ENCODE data around the gene ELFN1.
"Not testable (repeated sequence)": the region's sequence is repeated elsewhere in the genome, so short reads cannot be mapped to it uniquely, and the experiment has no call there.

Gene ELFN1

DNA sequence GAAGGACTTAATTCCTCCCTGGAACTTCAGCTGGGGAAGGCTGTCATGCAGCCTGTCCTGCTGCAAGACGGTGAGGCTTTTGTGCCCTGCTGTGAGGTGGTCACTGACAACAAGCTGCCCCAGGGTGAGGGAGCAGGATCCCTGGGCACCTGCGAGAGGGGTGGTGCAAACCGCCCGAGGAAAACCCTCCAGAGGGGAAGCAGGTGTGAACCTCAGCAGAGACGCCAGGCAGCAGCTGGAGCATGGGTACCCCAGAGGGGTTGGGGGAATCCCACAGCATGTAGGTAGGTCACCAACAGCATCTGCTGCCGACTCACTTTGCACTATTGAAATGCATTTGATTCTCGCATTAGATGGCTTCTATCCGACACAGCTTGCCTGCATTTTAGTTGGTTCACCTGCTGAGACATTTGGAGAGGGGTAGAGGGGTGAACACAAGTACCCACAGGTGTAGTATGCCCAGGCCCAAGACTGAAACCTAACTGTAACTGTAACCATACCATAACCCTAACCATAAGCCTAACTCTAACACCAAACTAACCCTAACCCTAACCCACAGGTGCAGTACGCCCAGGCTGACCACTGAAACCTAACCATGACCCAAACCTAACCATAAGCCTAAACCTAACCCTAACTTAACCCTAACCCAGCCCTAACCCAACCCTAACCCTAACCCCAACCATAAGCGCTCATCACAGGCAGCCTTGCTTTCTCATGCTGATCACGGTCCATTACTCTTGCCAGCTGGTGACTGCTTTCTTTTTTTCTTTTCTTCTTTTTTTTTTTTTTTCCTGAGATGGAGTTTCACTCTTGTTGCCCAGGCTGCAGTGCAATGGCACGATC, 85.9 kb downstream of the ELFN1 start:
- DNase-seq (ENCODE audit: low read depth) = no peak

DNA sequence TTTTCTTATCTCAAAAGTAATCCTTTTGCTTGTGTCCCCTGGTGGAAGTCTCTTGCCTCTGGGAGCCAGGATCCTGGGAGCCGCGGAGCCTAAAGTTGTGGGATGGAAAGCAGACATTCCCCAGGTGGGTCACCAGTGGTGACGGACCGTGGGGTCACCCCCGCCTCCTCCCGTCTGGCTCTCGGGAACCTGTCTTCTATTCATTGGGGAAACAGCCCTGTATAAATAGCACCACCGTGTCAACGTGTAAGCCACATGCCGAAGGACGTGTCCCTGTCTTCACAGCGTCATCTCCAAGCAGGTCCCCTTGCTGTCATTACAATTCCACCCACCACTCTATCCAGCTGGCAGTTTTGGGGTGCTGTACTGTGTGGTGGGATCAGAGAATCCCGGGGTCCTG, 87.5 kb downstream of the ELFN1 start:
- no peak for DNase-seq (ENCODE audit: low read depth)

DNA sequence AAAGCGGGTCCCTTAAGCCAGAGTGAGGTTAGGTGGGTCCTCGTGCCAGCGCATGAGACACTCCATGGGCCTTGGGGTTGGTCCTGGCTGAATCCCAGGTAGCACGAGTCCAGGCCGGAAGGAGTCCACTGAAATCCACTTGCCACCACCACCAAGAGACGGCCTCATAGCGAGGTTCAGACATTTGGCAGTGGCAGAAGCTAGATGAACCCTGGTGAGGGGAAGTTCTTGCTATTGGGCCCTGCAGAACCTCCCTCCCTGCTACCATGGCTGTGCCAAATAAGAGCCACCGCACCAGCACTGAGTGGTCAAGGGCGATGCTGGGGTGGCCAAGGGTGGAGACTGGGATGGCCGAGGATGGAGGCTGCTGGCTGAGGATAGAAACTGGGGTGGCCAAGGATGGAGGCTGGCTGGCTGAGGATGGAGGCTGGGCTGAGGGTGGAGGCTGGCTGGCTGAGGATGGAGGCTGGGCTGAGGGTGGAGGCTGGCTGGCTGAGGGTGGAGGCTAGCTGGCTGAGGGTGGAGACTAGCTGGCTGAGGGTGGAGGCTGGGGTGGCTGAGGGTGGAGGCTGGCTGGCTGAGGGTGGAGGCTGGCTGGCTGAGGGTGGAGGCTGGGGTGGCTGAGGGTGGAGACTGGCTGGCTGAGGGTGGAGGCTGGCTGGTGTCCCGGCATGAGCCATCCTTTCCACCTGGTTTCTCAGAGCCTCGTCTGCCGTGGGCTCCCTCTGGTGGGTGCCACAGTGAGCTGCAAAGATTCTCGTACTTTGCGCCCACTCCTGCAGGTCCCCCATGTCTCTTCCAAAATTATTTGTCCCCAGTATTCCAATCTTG, 88.2 kb downstream of the ELFN1 start:
- DNase-seq (ENCODE audit: low read depth) = no peak

DNA sequence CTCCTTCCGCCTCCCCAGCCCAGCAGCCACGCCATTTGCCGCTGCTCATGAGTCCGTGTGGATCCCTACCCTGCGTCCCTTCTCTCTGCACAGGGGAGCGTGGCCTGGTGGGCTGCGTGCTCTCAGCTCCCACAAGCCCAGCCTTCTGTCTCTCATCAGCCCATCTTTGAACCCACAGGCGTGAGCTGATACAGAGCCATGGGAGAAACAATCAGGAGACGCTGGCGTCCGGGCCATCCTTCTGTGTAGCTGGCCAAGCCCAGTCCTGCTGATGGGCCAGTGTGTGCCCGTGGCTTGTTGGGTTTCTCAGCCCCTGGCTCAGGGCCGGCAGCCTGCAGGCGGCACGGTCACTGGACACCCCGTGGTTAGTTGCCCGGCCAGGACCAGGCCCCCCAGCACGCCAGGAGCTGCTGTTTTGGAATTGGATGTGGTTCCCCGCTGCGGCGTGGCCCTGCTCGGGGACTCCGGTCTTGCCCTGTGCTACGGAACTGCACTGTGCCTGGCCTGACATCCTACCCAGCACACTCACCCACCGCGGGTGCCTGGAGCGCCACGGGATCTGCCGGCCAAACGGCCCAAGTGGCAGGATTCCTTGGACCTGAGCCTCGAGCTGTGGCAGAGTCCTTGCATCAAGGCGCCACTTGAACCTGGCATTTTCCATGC, 88.9 kb downstream of the ELFN1 start:
- no peak for DNase-seq (ENCODE audit: low read depth)

DNA sequence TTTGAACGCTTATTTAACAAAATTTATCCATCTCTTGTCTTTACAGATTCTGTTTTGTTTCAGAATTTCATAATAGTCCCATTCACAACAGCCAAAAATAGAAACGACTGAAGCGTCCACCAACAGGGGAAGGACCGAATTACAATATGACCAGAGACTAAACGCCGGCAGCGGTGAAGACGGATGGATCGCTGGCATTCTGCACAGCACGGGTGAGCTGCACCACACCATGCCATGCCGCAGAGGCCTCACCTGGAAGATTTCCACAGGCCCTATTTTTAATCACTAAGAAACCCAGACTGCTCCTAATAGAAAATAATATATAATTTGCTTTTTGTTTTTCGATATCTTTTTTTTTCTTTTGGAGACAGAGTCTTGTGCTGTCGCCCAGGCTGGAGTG, 91.0 kb downstream of the ELFN1 start:
- DNase-seq (ENCODE audit: low read depth) = no peak

DNA sequence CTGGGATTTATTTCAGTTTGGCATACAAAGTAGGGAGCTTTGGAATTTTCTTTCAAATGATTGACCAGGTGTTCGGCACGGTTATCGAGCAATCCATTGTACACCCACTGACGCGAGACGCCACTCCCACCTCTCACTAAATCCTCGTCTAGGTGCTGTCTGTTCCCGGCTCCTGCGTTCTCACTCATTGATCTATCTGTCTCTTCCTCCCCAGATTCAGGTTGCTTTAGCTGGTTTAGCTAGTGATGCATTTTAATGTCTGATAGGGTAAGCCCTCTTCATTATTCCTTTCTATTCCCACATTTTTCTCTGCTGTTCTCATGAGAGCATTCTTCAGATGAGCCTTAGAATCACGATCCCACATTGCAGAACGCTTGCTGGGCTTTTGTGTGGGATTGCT, 91.7 kb downstream of the ELFN1 start:
- no peak for DNase-seq (ENCODE audit: low read depth)

DNA sequence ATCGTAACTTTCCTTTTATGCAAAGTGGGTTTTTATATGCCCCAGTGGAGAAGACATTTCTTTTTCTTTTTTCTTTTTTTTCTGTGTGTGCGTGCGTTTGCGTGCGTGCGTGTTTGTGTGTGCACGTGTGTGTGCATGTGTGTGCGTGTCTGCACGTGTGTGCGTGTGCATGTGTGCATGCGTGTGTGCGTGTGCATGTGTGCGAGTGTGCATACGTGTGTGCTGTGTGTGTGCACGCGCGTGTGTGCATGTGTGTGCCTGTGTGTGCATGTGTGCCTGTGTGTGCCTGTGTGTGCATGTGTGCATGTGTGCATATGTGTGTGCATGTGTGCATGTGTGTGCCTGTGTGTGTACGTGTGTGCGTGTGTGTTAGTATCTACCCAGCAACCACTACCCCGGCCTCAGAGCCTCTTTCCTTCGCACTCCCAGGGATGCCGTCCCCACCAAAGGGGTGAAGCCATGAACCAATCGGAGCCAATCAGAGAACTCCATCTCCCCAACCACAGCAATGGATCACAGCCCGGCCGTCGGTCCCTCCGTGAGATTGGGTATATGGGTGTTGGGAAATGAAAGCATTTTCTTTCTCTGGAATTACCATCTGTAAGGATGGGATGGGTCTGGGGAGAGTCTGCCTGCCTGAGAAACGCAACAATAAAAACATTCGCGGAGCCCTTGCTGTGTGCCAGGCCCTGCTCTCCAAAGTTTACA, 92.3 kb downstream of the ELFN1 start:
- no peak for DNase-seq (ENCODE audit: low read depth)

DNA sequence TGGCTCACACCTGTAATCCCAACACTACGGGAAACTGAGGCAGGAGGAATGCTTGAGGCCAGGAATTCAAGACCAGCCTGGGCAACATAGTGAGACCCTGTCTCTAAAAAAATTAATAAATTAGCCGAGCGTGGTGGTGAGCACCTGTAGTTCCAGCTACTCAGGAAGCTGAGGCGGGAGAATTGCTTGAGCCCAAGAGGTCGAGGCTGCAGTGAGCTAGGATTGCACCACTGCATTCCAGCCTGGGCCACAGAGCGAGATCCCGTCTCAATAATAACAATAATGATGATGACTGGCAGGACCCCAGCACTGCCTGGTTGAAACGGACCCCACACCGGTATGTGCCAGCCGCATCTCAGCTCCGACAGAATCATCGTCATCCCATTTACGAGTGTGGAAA, 93.0 kb downstream of the ELFN1 start:
- no peak for DNase-seq (ENCODE audit: low read depth)

DNA sequence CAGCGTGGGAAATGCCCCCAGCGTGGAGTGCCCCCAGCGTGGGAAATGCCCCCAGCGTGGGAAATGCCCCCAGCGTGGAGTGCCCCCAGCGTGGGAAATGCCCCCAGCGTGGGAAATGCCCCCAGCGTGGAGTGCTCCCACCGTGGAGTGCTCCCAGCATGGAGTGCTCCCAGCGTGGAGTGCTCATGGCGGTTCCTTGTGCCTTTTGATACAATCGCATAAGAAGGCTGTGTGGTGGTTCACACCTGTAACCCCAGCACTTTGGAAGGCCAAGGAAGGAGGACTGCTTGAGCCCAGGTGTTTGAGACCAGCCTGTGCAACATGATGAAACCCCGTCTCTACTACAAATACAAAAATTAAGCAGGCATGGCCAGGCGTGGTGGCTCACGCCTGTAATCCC, 93.8 kb downstream of the ELFN1 start:
- DNase-seq (ENCODE audit: low read depth) = not testable (repeated sequence)

DNA sequence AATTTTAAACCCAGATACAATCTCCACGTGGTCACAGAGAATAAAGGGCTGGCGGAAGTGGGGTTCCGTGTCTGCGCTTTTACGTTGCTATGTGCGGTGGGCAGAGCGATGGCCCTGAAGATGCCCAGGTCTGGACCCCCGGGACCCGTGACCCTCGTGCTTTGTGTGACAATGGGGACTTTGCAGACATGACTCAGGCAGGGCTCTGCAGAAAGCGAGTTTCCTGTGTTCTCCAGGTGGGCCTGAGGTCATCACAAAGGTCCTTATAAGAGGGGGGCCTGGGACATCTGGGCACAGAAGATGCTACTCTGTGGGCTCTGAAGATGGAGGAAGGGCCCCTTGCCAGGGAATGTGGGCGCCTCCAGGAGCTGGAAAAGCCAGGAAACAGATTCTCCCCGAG, 95.3 kb downstream of the ELFN1 start:
- no peak for DNase-seq (ENCODE audit: low read depth)

DNA sequence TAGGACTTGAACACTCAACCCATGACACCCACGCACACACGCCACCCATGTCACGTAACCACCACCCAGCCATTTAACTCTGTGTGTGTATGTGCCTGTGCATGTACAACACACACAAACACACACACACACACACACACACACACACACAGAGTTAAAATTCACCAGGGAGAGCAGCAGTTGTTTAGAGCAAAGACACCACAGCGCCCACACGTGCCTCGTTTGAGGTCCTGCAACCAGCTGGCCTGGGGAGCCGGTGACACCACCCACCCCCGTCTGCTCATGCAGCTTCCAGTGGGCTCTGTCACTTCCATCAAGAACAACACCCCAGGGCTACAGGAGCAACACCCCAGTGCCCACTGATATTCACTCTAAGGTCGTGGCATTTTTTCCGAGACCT, 97.4 kb downstream of the ELFN1 start:
- DNase-seq (ENCODE audit: low read depth) = no peak

DNA sequence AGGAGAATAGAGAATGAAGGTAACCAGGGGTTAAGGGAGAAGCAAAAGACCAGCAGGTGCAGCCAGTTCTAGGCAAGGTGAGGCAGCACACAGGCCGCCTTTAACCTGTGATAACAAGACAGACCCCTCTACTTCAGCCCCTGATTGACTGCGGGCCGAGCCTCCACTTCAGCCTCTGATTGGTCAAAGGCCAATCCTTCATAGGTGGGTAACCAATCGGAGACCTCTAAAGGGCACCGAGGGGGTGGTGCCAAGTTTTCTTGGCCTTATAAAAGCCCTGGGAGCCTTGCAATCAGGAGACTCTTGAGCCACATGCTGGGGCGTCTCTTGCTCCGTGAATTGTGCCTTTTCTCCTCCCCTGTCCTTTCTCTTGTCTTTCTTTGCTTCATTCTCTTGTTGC, 98.8 kb downstream of the ELFN1 start:
- no peak for DNase-seq (ENCODE audit: low read depth)

DNA sequence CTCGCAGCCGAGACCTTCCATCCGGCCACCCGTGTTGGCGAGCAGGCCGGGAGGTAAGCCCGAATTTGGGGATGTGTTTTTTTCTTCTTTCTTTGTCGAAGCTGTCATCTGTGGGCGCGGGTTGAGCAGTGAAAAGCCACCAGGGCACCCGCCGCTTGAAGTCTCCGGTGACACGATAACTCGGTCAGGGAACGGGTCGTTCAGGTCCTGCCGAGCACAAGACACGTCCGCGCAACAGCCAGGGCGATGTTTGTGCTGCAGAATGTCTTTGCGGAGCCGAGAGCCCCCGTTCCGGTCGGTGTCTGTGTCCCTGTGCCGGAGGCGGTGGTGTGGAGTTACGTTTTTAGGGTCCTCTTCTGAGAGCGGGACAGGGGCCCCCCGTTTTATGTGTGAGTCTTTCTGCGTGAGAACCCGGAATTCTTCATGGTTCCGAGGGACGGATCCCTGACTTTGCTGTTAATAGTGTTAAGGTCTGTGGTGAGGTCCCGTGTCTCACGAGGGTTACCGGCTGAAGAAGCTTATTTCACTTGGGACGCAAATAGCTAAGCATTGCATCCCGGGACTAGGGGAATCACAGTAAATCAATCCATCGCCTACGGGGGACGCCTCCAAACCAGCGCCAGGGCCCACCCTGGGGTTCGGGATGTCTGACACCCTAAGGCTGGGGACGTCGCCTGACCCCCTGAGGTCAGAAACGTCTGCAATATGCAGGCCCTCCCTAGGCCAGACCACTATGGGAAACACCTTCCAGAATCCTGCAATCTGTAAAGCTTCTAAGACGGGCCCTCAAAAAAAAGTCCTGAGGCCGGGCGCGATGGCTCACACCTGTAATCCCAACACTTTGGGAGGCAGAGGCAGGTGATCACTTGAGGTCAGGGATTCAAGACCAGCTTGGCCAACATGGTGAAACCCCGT, 99.5 kb downstream of the ELFN1 start:
- no peak for DNase-seq (ENCODE audit: low read depth)

DNA sequence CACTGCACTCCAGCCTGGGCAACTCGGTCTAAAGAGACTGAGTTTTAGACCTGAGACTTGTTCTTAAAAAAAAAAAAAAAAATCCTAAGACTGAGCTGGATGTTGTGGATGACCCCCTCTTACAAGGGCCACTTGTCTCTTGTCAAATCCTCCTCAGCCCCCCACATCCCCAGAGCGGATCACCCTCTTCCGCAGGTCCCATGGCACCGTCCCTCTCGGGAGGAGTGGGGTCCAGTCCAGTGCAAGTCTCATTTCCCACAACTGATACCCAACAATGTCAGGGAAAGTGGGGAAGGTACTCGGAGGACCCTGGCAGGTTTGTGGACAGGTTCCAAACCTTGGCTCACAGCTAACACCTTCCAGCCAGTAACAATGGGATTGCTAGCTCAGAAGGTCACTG, 100.3 kb downstream of the ELFN1 start:
- DNase-seq (ENCODE audit: low read depth) = no peak

DNA sequence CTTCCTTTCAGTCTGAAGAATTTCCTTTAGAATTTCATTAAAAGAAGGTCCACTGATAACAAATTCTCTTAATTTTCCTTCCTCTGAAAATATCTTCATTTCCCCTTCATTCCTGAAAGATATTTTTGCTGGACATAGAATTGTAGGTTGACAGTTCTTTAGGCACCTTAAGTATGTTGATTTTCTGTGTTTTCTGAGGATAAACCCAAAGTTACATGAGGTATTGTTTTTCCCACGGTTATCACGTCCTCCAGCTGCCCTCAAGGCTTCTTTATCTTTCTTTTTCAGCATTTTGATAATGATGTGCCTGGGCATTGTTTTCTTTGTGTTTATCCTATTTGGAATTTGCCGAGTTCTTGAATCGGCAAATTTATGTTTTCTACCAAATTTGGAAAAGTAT, 105.3 kb downstream of the ELFN1 start:
- no peak for DNase-seq (ENCODE audit: low read depth)

DNA sequence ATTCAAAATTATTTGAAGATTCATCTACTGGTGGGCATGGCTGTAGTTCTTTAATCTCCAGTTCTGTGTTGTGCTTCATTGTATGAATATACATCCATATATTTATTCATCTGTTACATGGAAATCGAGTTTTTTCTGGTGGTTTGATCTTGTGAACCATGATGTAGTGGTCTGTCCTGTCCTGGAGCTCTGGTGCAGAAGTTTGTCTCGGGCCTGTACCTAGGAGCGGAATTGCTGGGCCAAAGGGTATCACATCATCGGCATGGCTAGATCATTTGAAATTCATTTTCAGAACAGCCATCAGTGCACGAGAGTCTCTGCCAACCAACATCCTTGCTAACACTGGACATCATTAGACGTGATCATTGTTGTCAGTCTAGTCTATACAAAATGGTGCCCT, 107.0 kb downstream of the ELFN1 start:
- DNase-seq (ENCODE audit: low read depth) = no peak

DNA sequence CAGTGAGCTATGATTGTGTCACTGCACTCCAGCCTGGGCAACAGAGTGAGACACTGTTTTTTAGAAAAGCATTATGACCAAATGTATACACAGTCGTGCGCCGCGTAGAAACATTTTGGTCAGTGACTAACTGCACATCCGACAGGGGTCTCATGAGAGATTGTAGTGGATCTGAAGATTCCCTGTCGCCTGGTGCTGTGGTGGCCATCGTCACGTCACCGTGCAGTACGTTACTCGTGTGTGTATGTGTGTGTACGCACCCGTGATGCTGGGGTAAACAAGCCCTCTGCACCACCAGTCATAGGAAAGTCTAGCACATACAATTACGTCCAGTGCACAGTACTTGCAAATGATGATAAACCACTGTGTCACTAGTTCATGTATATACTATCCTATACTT, 109.4 kb downstream of the ELFN1 start:
- no peak for DNase-seq (ENCODE audit: low read depth)

DNA sequence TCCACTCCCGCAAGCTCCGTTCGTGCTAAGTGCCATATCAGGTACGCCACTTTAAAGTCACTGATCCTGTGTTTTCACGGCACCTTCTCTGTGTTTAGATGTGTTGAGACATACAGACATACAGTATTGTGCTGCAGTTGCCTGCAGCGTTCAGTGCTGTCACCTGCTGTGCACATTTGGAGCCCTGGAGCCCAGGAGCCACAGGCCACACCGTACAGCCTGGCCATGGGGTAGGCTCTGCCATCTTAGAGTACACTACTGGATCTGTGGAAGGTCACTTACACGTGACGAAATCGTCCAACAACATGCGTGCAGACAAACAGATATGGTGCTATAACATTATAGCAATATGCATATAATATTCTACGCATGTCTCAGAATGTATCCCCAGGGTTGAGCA, 111.3 kb downstream of the ELFN1 start:
- no peak for DNase-seq (ENCODE audit: low read depth)

DNA sequence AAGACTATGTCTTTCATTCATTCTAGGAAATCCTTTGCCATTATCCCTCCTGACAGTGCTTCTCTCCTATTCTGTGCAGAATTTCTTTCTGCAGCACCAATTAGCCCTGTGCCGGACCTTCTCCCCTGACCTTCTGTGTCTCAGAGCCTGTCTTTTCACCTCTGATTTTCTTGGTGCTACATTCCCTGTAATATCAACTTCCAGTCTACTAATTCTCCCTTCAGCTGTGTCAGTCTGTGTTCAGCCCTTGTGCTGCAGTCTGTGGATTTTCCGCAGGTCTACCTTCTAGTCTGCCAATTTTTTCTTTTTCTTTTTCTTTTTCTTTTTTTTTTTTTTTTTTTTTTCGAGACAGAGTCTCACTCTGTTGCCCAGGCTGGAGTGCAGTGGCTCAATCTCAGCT, 115.8 kb downstream of the ELFN1 start:
- DNase-seq (ENCODE audit: low read depth) = no peak

DNA sequence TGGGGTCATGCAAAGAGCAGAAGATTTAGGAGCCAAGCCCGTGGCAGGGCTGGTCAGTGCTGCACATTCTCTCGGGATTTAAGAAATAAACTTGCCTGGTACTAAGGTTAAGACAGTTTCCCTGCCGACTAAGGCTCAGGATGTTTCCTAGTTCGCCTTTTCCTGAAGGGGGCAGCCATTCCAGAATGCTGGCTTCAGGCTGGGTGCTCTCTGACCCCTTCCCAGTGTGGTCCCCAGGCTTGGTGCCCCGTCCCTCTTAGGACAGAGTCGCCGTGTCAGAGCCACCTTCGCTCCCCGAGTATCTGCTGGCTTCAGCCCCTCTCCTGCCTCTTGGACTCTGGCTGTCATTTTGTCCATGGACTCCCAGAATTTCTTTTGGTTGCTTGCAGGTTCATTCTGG, 117.2 kb downstream of the ELFN1 start:
- DNase-seq (ENCODE audit: low read depth) = no peak

DNA sequence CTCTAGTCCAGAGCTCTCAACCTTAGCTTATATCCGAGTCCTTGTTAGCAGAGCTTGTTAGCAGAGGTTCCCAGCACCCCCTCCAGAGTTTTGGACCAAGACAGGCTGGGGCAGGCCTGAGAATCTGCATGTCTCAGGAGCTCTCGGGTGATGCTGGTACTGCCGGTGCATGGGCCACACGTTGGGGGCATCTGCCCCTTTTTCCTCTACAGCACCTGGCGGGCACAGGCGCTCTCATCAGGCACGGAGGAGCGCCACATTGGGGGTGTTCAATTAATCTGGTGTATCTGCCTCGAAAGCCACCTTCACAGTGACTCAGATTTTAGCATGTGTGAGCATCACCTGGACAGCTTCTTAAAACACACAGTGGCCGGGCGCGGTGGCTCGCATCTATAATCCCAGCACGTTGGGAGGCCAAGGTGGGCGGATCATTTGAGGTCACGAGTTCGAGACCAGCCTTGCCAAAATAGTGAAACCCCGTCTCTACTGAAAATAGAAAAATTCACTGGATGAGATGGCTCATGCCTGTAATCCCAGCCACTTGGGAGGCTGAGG, 117.7 kb downstream of the ELFN1 start:
- DNase-seq (ENCODE audit: low read depth) = no peak
